Measurements from ENCODE around the gene C19orf25.

DNA sequence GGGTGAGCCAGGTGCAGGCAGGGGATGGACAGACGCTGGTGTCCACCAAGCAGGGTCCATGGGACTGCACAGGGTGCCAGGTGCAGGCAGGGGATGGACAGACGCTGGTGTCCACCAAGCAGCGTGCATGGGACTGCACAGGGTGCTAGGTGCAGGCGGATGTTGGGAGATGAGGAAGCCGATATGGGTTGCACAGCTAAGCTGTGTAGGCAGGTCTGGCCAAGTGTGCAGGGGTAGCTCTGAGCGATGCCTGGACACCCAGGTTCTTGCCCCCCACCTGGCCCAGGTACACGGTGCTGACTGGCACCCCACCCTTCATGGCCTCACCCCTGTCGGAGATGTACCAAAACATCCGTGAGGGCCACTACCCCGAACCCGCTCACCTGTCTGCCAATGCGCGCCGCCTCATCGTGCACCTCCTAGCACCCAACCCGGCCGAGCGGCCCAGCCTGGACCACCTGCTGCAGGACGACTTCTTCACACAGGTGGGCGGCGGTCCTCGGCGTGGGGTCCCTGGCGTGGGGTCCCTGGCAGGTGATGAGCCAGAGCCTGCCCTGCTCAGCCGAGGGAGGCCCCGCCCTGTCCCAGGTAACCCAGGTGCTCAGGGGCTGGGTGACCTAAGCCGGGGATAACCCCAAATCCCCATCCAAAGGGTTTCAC is 48.8 kb upstream of the C19orf25 start:
- TF ChIP-seq, protein P1, sequence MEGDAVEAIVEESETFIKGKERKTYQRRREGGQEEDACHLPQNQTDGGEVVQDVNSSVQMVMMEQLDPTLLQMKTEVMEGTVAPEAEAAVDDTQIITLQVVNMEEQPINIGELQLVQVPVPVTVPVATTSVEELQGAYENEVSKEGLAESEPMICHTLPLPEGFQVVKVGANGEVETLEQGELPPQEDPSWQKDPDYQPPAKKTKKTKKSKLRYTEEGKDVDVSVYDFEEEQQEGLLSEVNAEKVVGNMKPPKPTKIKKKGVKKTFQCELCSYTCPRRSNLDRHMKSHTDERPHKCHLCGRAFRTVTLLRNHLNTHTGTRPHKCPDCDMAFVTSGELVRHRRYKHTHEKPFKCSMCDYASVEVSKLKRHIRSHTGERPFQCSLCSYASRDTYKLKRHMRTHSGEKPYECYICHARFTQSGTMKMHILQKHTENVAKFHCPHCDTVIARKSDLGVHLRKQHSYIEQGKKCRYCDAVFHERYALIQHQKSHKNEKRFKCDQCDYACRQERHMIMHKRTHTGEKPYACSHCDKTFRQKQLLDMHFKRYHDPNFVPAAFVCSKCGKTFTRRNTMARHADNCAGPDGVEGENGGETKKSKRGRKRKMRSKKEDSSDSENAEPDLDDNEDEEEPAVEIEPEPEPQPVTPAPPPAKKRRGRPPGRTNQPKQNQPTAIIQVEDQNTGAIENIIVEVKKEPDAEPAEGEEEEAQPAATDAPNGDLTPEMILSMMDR (IDR thresholded peaks at IDR 0.05), result no peak
- no peak for TF ChIP-seq POLR2A (IDR thresholded peaks at IDR 0.05)
